H1 (cell line): ENCODE results near the gene PKD1. TPM values are rescaled to one million over a fixed set of nuclear protein-coding genes. Genes with fewer than 3 reads are reported as not detected.

Experiments
- KDM4A ChIP-seq: IDR thresholded peaks from one replicate; pipeline ENCODE4 v1.7.1; 2012; ENCODE audit warnings: low read depth, mild to moderate bottlenecking, moderate library complexity, low read length, inconsistent platforms; ENCODE audit not compliant: severe bottlenecking
- polyA plus RNA-seq, 7 experiments: library from polyadenylated mRNA; depleted of rRNA in 3 of 7; stranded (reverse) in 5 of 7; unstranded in 2 of 7; fragments of >200 nt in 5 of 7; fragments of 200-250 nt in 2 of 7; gene quantifications; 1 replicate in 5 of 7; 2 replicates in 1 of 7; 4 replicates in 1 of 7; pipeline versions ENCODE4 v1.2.1 to v1.2.3, GENCODE V29; 2011 to 2013; ENCODE audit warnings: missing spikeins in 2 of 7, mixed read lengths in 2 of 7
- total RNA-seq: library from RNA; stranded (reverse); fragmentation: NEBNext Ultra II Directional; extraction: Animal tissue kit (Norgen Biotek cat#: 25700); gene quantifications from 2 replicates; pipeline ENCODE4 v1.2.1, GENCODE V29; 2021
- TF ChIP-seq, protein P1 (sequence below): IDR thresholded peaks from 2 replicates; pipeline ENCODE4 v1.6.1; 2012; ENCODE audit warnings: inconsistent platforms

The PKD1 gene
- total and polyA plus RNA-seq, 2 of the 8 experiments (the other 6 are each of a cell fraction or from before 2014, with no cell fraction given), result 40.6 to 52.7 TPM

DNA sequence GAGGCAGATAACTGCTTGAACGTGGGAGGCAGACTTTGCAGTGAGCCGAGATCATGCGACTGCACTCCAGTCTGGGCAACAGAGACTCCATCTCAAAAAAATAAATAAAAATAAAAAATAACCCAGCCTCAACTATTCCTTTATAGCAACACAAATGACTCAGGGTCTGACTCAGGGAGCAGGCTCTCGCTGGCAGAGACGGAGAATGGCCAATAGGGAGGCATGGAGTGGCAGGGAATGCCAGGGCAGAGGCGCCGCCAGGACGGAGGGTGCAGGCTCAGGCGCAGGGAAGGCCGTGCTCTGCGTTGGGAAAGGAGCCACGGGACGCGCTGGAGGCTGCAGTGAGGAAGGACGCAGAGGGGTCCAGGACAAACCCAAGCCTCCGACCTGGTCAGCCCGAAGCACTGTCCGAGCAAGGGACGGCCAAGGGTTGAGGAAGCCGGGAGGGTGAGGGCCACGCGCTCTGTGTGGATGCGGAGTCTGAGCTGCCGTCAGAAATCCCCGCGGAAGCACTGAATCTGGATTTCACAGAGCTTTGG, 40.3 kb downstream of the PKD1 start (continued):
- TF ChIP-seq, protein P1, sequence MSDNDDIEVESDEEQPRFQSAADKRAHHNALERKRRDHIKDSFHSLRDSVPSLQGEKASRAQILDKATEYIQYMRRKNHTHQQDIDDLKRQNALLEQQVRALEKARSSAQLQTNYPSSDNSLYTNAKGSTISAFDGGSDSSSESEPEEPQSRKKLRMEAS, result no peak
- no peak for TF ChIP-seq KDM4A
